AG04450 (cell line): Measurements from ENCODE around the gene ZNHIT6. TPM values are rescaled to one million over a fixed set of nuclear protein-coding genes. Genes with fewer than 3 reads are reported as not detected.

Source experiments
- CTCF ChIA-PET: fragments of 300-600, 350-600 bp; formaldehyde crosslinking; extraction: SDS; loops from one replicate; lab custom pipeline; 2022; ENCODE audit warnings: antibody characterized with exemption, inconsistent platforms; lab: Charles Lee
- POLR2A ChIA-PET: fragments of 350-600 bp; formaldehyde crosslinking; extraction: SDS; loops from one replicate; lab custom pipeline; 2021; ENCODE audit warnings: antibody characterized with exemption, inconsistent platforms; lab: Yijun Ruan, JAX
- DNase-seq: peaks from one replicate; pipeline ENCODE4 v3.0.0-alpha.2; 2011; ENCODE audit warnings: low read depth, low spot score
- H3K27ac ChIP-seq: one replicate; pipeline ENCODE4 v1.5.1; 2012; ENCODE audit warnings: low read depth, low read length, control low read depth
- H3K27me3 ChIP-seq: one replicate; pipeline ENCODE4 v1.6.0; 2012; ENCODE audit warnings: low read length; ENCODE audit not compliant: control insufficient read depth, insufficient read depth
- H3K4me3 ChIP-seq: 2 replicates; pipeline ENCODE4 v1.5.1; 2011; ENCODE audit warnings: mild to moderate bottlenecking, low read depth, low read length, control low read depth
- H3K9me3 ChIP-seq: 2 replicates; pipeline ENCODE4 v1.5.1; 2012; ENCODE audit warnings: low read length; ENCODE audit not compliant: control insufficient read depth, insufficient read depth
- CTCF ChIP-seq: IDR thresholded peaks from 2 replicates; pipeline ENCODE4 v1.5.1; 2011; ENCODE audit warnings: low read depth, low read length, control low read depth, inconsistent platforms
- polyA plus RNA-seq: library from polyadenylated mRNA; depleted of rRNA; stranded (reverse); fragments of >200 nt; gene quantifications from 2 replicates; pipeline ENCODE4 v1.2.3, GENCODE V29; 2011

Gene ZNHIT6
- polyA plus RNA-seq, 1 experiment = 19.2 TPM

DNA sequence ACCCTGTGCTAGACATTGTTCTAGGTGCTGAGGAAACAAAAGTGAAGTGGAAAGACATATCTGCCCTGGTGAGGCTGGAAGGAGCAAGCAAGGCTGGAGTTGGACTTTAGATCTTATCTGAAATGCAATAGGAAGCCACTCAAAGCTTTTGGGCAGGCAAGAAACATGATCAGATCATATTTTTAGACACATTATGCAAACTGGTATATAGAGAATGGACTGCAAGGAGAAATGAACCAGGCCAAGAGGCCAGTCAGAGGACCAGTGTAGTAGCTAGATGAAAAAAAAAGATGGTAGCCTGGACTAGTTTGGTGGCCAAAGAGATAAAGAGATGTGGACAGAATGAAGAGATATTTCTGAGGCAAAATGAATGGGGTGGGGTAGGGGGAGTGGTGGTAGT, 81.4 kb downstream of the ZNHIT6 start:
- ChIA-PET POLR2A (interaction anchor here (3.1 kb wide), 1 partner anchor 15 kb away, joined by 88 read pairs; no protein-coding TSS in a partner anchor), CTCF (no interaction called here)
- DNase-seq = no peak
- Histone ChIP-seq H3K27me3 (no peaks in the 10 kb centered on the region), H3K27ac (no peak overlapping the region), H3K9me3 (no peaks in the 10 kb centered on the region), H3K4me3 (no peak overlapping the region)
- TF ChIP-seq CTCF = no peak

DNA sequence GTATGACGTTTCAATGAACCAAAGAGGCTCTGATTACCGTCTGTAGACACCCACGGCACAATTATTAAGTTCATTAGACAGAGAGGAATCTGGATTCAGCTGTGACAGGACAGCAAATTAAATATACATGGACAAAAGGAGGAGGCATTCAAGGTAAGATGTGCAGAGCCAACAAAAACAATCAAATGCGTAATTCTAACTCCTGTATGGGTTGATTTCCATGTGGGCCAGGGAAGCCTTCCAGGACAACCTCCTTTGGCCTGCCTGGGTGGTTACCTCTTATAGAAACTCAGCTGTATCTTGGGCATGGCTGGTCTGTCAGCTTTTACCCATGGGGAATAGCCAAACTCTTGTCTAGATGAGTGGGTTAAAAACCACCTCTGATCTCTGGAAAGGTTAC, 83.9 kb downstream of the ZNHIT6 start:
- H3K9me3 ChIP-seq = peaks cover 3% of the 10 kb centered on the region; the same call in 1 of the 2 replicates
- TF ChIP-seq CTCF = no peak
- no peaks in the 10 kb centered on the region for H3K27me3 ChIP-seq
- H3K4me3 ChIP-seq = no peak overlapping the region
- ChIA-PET POLR2A (no interaction called here), CTCF (interaction anchor here (1.5 kb wide), 1 partner anchor 11 kb away, joined by 4 read pairs; no protein-coding TSS in a partner anchor)
- no peak for DNase-seq
- no peak overlapping the region for H3K27ac ChIP-seq

GRCh38 chr1:85623061-85623471, 85.2 kb downstream of the ZNHIT6 start:
- CTCF ChIA-PET = interaction anchor here (0.9 to 1.7 kb wide), 4 partner anchors 10 to 85 kb away, joined by 3 to 7 read pairs (median 4); partner anchors contain the start of gene ZNHIT6
- no peaks in the 10 kb centered on the region for H3K27me3 ChIP-seq
- H3K4me3 ChIP-seq = no peak overlapping the region
- H3K9me3 ChIP-seq = peaks cover 3% of the 10 kb centered on the region; the same call in 1 of the 2 replicates
- TF ChIP-seq CTCF = no peak
- DNase-seq = peak; percentile 79
- POLR2A ChIA-PET = interaction anchor here (1.1 to 1.5 kb wide), 2 partner anchors 11 to 39 kb away, joined by 6 to 22 read pairs; no protein-coding TSS in a partner anchor
- H3K27ac ChIP-seq = peak overlapping the region; percentile 84

- TF ChIP-seq CTCF = no peak
- DNase-seq = no peak
- CTCF ChIA-PET = interaction anchor here (1.7 kb wide), 1 partner anchor 72 kb away, joined by 7 read pairs; no protein-coding TSS in a partner anchor
- Histone ChIP-seq H3K27ac (no peak overlapping the region), H3K9me3 (peaks cover 3% of the 10 kb centered on the region; the same call in 1 of the 2 replicates), H3K4me3 (no peak overlapping the region), H3K27me3 (no peaks in the 10 kb centered on the region)
- POLR2A ChIA-PET = no interaction called here
These were observed 86.8 kb downstream of the ZNHIT6 start for GRCh38 chr1:85621430-85621829.

- CTCF ChIA-PET = interaction anchor here (0.6 to 0.7 kb wide), 2 partner anchors 11 to 317 kb away, joined by 3 read pairs; no protein-coding TSS in a partner anchor
- Histone ChIP-seq H3K9me3 (peaks cover 10% of the 10 kb centered on the region), H3K27me3 (no peaks in the 10 kb centered on the region), H3K27ac (peak overlapping the region; percentile 68), H3K4me3 (no peak overlapping the region)
- POLR2A ChIA-PET = interaction anchor here (1.0 kb wide), 1 partner anchor 37 kb away, joined by 3 read pairs; the partner anchor contains the start of gene CCN1
- DNase-seq = peak; percentile 65
- no peak for TF ChIP-seq CTCF
These were observed 90.6 kb downstream of the ZNHIT6 start for GRCh38 chr1:85617633-85618100.
